HFF-Myc (cell line): ENCODE results near the gene CSMD2.
A peak's percentile ranks its signal among the peaks of the same experiment; 100 is the strongest.

Experiments used
- DNase-seq: peaks from one replicate; pipeline ENCODE4 v3.0.0-alpha.2; 2011; ENCODE audit warnings: low read depth; ENCODE audit errors: extremely low read depth
- H3K4me3 ChIP-seq: replicated peaks from 2 replicates; pipeline ENCODE4 v1.5.1; 2011; ENCODE audit warnings: low read depth, mild to moderate bottlenecking, control low read depth, low read length
- CTCF ChIP-seq: IDR thresholded peaks from 2 replicates; pipeline ENCODE4 v1.5.1; 2012; ENCODE audit warnings: mild to moderate bottlenecking, low read depth, low read length, control low read depth; ENCODE audit errors: missing control alignments

Gene CSMD2

GRCh38 chr1:33634143-33634542 is 530.9 kb downstream of the CSMD2 start:
- DNase-seq: no peak
- no peak overlapping the region for H3K4me3 ChIP-seq
- no peak for TF ChIP-seq CTCF

GRCh38 chr1:33633019-33633801 is 531.8 kb downstream of the CSMD2 start:
- TF ChIP-seq CTCF: peak; percentile 99
- DNase-seq: peak; percentile 67
- no peak overlapping the region for H3K4me3 ChIP-seq

GRCh38 chr1:33630686-33631085 is 534.3 kb downstream of the CSMD2 start:
- H3K4me3 ChIP-seq: no peak overlapping the region
- no peak for DNase-seq
- no peak for TF ChIP-seq CTCF

GRCh38 chr1:33626801-33627200 is 538.2 kb downstream of the CSMD2 start:
- no peak overlapping the region for H3K4me3 ChIP-seq
- no peak for TF ChIP-seq CTCF
- no peak for DNase-seq

- no peak overlapping the region for H3K4me3 ChIP-seq
- TF ChIP-seq CTCF: peak; percentile 43
- no peak for DNase-seq
Measured at GRCh38 chr1:33624991-33625870, 539.8 kb downstream of the CSMD2 start.

- H3K4me3 ChIP-seq: no peak overlapping the region
- no peak for DNase-seq
- TF ChIP-seq CTCF: no peak
Measured at GRCh38 chr1:33624261-33624990, 540.6 kb downstream of the CSMD2 start.
